Muscle of arm (tissue), 12 donors: Measurements from ENCODE around the gene SOX12. TPM values are rescaled to one million over a fixed set of nuclear protein-coding genes. Genes with fewer than 3 reads are reported as not detected.
"Not testable (repeated sequence)": the region's sequence is repeated elsewhere in the genome, so short reads cannot be mapped to it uniquely, and the experiment has no call there.

ENCODE experiments used
- DNase-seq: peaks from one replicate; pipeline ENCODE4 v3.0.0-alpha.2; 2013
- polyA plus RNA-seq, 12 donors: library from polyadenylated mRNA; unstranded; fragments of 120-200 nt; gene quantifications; one replicate each; pipeline ENCODE4 v1.2.1, GENCODE V29; 2013; ENCODE audit not compliant: insufficient read length in 12 of 12

The SOX12 gene
- polyA plus RNA-seq, 12 donors = 15.4 to 181 (median 19.8) TPM

DNA sequence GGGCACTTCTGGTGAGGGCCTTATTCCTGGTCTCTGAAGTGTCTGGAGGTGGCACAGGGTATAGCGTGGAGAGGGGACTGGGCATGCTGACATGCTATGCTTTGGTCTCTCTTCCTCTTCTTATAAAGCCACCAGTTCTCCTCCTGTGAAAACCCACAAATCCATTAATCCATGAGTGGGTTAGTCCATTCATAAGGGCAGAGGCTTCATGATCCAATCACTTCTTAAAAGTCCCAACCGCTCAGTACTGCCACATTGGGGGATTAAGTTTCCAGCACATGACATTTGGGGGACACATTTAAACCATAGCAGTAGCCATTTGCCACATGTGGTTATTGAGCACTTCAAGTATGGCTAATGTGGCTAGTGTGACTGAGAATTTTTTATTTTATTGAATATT is 51.4 kb downstream of the SOX12 start:
- DNase-seq = no peak

DNA sequence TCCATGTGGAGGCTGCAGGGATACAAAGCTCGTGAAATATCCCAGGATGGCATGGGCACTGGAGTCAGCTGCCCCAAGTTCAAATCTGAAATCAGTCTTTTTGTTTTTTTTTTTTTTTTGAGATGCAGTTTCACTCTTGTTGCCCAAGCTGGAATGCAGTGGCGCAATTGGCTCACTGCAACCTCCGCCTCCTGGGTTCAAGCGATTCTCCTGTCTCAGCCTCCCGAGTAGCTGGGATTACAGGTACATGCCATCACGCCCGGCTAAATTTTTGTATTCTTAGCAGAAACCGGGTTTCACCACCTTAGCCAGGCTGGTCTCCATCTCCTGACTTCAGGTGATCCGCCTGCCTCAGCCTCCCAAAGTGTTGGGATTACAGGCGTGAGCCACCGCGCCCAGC is 52.2 kb downstream of the SOX12 start:
- DNase-seq = not testable (repeated sequence)

DNA sequence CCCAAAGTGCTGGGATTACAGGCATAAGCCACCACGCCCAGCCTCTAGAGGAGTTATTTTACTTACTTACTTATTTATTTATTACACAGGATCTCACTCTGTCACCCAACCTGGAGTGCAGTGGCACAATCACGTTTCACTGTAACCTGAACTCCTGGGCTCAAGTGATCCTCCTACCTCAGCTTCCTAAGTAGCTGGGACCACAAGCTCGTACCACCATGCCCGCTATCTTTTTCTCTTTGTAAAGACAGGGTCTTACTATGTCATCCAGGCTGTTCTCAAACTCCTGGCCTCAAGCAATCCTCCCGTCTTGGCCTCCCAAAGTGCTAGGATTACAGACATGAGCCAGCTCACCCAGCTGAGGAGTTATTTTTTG is 53.6 kb downstream of the SOX12 start:
- no peak for DNase-seq

Other genes with a start within 250 kb of the SOX12 start
- not detected for gene DEFB125, start 237.9 kb upstream of the SOX12 start, polyA plus RNA-seq
- gene DEFB126, start 183.0 kb upstream of the SOX12 start, polyA plus RNA-seq = not detected
- not detected for gene DEFB127, start 168.1 kb upstream of the SOX12 start, polyA plus RNA-seq
- gene DEFB128, start 135.8 kb upstream of the SOX12 start, polyA plus RNA-seq = not detected
- gene DEFB129, start 98.3 kb upstream of the SOX12 start, polyA plus RNA-seq = not detected
- not detected for gene DEFB132, start 67.8 kb upstream of the SOX12 start, polyA plus RNA-seq
- 10 to 100 TPM in 8 of 12 donors, 1 to 10 TPM in 3, not detected in 1; 8.2 to 18.4 (median 11.2) TPM for gene C20orf96, start 34.8 kb upstream of the SOX12 start, polyA plus RNA-seq
- gene ZCCHC3, start 28.0 kb upstream of the SOX12 start, polyA plus RNA-seq = 10 to 100 TPM in 11 of 12 donors, not detected in 1; 24.3 to 37.8 (median 28.0) TPM
- gene NRSN2, start 21.6 kb downstream of the SOX12 start, polyA plus RNA-seq = 10 to 100 TPM in 11 of 12 donors, not detected in 1; 20.7 to 30.9 (median 24.9) TPM
- gene TRIB3, start 55.2 kb downstream of the SOX12 start, polyA plus RNA-seq = 1 to 10 TPM in 10 of 12 donors, not detected in 2; 2.1 to 4.0 (median 2.9) TPM
- 10 to 100 TPM in 11 of 12 donors, not detected in 1; 42.4 to 72.1 (median 49.8) TPM for gene RBCK1, start 82.7 kb downstream of the SOX12 start, polyA plus RNA-seq
- 10 to 100 TPM in 11 of 12 donors, not detected in 1; 27.5 to 36.4 (median 32.8) TPM for gene TBC1D20, start 137.0 kb downstream of the SOX12 start, polyA plus RNA-seq
- 100 to 1,000 TPM; 108 to 723 (median 125) TPM for gene CSNK2A1, start 218.2 kb downstream of the SOX12 start, polyA plus RNA-seq